DOHH2 (cell line): Measurements from ENCODE around the gene GCSAM.

Experiments
- EZH2phosphoT487 ChIP-seq: fragments of 200-600 bp; sonication (generic); IDR thresholded peaks from 2 replicates; pipeline ENCODE4 v1.6.1; 2017; ENCODE audit warnings: borderline replicate concordance, mild to moderate bottlenecking, antibody characterized with exemption, low read length, moderate library complexity, mixed read lengths
- TF ChIP-seq, protein P1 (sequence below): fragments of 200-600 bp; sonication (generic); IDR thresholded peaks from one replicate; pipeline ENCODE4 v1.5.1; 2014; ENCODE audit warnings: antibody characterized with exemption, mild to moderate bottlenecking, low read depth, low read length; ENCODE audit not compliant: poor library complexity, severe bottlenecking

DNA sequence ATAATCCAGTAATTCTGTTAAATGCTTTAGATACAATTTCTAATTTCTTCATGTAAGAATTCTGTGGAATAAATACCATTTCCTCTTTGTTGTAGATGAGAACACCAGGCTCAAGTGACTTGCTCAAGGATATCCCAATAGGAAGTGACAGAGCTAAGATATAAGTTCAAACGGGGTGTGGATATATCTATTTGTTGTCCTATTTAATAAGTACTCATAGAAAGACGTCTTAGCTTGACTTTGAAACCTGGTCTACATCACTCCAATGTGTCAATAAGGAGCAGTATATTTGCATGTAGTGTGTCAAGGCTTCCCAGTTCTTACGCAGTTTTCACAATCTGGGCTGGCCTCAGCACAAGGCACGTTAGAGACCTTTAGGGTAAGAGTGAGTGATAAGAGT, 4.7 kb upstream of the GCSAM start:
- TF ChIP-seq, protein P1, sequence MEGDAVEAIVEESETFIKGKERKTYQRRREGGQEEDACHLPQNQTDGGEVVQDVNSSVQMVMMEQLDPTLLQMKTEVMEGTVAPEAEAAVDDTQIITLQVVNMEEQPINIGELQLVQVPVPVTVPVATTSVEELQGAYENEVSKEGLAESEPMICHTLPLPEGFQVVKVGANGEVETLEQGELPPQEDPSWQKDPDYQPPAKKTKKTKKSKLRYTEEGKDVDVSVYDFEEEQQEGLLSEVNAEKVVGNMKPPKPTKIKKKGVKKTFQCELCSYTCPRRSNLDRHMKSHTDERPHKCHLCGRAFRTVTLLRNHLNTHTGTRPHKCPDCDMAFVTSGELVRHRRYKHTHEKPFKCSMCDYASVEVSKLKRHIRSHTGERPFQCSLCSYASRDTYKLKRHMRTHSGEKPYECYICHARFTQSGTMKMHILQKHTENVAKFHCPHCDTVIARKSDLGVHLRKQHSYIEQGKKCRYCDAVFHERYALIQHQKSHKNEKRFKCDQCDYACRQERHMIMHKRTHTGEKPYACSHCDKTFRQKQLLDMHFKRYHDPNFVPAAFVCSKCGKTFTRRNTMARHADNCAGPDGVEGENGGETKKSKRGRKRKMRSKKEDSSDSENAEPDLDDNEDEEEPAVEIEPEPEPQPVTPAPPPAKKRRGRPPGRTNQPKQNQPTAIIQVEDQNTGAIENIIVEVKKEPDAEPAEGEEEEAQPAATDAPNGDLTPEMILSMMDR, result no peak
- TF ChIP-seq EZH2phosphoT487, result no peak
